RKO (cell line): ENCODE results near the gene MMP19.
"Not testable (repeated sequence)": the region's sequence is repeated elsewhere in the genome, so short reads cannot be mapped to it uniquely, and the experiment has no call there.

Source experiments
- DNase-seq: peaks from one replicate; pipeline ENCODE4 v3.0.0-alpha.2; 2016; ENCODE audit warnings: low spot score

Gene MMP19

GRCh38 chr12:55843431-55843830 lies 695 bp upstream of the MMP19 start:
- DNase-seq: no peak

- DNase-seq: no peak
These were observed 2.0 kb downstream of the MMP19 start for GRCh38 chr12:55840581-55841351.

GRCh38 chr12:55839345-55840140 lies 3.2 kb downstream of the MMP19 start:
- no peak for DNase-seq

GRCh38 chr12:55838361-55838760 lies 4.4 kb downstream of the MMP19 start:
- no peak for DNase-seq

GRCh38 chr12:55834400-55834799 lies 8.3 kb downstream of the MMP19 start:
- DNase-seq: not testable (repeated sequence)

- no peak for DNase-seq
These were observed 9.7 kb downstream of the MMP19 start for GRCh38 chr12:55833056-55833455.

GRCh38 chr12:55831447-55831815 lies 11.3 kb downstream of the MMP19 start:
- no peak for DNase-seq

- DNase-seq: peak; percentile 65
These were observed 11.9 kb downstream of the MMP19 start for GRCh38 chr12:55830601-55831446.

- peak; percentile 35 for DNase-seq
These were observed 12.7 kb downstream of the MMP19 start for GRCh38 chr12:55829967-55830600.

- DNase-seq: no peak
These were observed 14.4 kb downstream of the MMP19 start for GRCh38 chr12:55828357-55828756.

- no peak for DNase-seq
These were observed 14.9 kb downstream of the MMP19 start for GRCh38 chr12:55827806-55828205.

- no peak for DNase-seq
These were observed 18.0 kb downstream of the MMP19 start for GRCh38 chr12:55824726-55825125.

GRCh38 chr12:55823419-55823818 lies 19.3 kb downstream of the MMP19 start:
- DNase-seq: no peak

- DNase-seq: no peak
These were observed 20.5 kb downstream of the MMP19 start for GRCh38 chr12:55822228-55822627.

GRCh38 chr12:55820679-55821078 lies 22.1 kb downstream of the MMP19 start:
- peak; percentile 44 for DNase-seq

- peak; percentile 38 for DNase-seq
These were observed 23.9 kb downstream of the MMP19 start for GRCh38 chr12:55818886-55819285.

GRCh38 chr12:55818140-55818728 lies 24.5 kb downstream of the MMP19 start:
- DNase-seq: peak; percentile 26

GRCh38 chr12:55817345-55818139 lies 25.2 kb downstream of the MMP19 start, which contains the start of the genes ORMDL2 and SARNP:
Gene ORMDL2 (plus strand): TSS chr12:55818041. CDS start chr12:55819000, 959 bp downstream.
Gene SARNP (minus strand): TSS chr12:55817724. CDS start chr12:55817701, 23 bp downstream.
- DNase-seq: peak; percentile 100

- peak; percentile 35 for DNase-seq
These were observed 25.8 kb downstream of the MMP19 start for GRCh38 chr12:55816881-55817344.

GRCh38 chr12:55815473-55815872 lies 27.3 kb downstream of the MMP19 start:
- DNase-seq: no peak
